ENCODE results near the gene RCOR2. TPM values are rescaled to one million over a fixed set of nuclear protein-coding genes. Genes with fewer than 3 reads are reported as not detected.

RCOR2 gene
- total RNA-seq, 1 experiment from 2014 or later = not detected

DNA sequence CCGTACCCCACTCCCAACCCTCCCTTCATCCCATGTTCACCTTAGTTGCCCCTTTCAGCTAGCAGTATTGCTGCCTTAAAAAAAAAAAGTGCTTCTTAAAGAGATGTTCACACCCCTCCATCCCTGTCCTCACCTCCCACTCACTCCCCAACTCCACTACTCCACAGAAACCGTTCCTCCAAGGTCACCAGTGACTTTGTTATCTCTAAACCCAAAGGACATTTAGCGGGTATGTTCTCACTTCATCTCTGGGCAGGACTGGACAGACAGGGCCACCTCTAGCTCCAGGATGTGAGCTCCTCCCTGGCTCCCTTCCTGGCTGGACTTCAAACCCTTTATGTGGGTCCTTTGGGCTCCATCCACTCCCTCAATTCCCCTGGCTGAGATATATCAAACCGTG is 6.4 kb upstream of the RCOR2 start:
- BruUV-seq (replicated peaks) = no TSS peak
- Mint-ChIP-seq H3K9me3 (ENCODE audit: unreplicated experiment) (no peaks in the 10 kb centered on the region), H3K27ac (ENCODE audit: low read depth, unreplicated experiment) (no peak overlapping the region), H3K4me1 (ENCODE audit: insufficient read depth, unreplicated experiment) (peaks cover 4% of the 10 kb centered on the region), H3K36me3 (ENCODE audit: insufficient read depth, unreplicated experiment) (no peaks in the 10 kb centered on the region), H3K27me3 (ENCODE audit: insufficient read depth, unreplicated experiment) (no peaks in the 10 kb centered on the region), H3K4me3 (ENCODE audit: unreplicated experiment) (no peak overlapping the region)
- intact Hi-C loops (cut with micrococcal nuclease) = no loop called here
- ChIA-PET POLR2A (no interaction called here), CTCF (no interaction called here)
- TF ChIP-seq, protein P1, sequence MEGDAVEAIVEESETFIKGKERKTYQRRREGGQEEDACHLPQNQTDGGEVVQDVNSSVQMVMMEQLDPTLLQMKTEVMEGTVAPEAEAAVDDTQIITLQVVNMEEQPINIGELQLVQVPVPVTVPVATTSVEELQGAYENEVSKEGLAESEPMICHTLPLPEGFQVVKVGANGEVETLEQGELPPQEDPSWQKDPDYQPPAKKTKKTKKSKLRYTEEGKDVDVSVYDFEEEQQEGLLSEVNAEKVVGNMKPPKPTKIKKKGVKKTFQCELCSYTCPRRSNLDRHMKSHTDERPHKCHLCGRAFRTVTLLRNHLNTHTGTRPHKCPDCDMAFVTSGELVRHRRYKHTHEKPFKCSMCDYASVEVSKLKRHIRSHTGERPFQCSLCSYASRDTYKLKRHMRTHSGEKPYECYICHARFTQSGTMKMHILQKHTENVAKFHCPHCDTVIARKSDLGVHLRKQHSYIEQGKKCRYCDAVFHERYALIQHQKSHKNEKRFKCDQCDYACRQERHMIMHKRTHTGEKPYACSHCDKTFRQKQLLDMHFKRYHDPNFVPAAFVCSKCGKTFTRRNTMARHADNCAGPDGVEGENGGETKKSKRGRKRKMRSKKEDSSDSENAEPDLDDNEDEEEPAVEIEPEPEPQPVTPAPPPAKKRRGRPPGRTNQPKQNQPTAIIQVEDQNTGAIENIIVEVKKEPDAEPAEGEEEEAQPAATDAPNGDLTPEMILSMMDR (IDR thresholded peaks at IDR 0.05; ENCODE audit: unreplicated experiment) = no peak
- DNase-seq (ENCODE audit: unreplicated experiment) = no peak

DNA sequence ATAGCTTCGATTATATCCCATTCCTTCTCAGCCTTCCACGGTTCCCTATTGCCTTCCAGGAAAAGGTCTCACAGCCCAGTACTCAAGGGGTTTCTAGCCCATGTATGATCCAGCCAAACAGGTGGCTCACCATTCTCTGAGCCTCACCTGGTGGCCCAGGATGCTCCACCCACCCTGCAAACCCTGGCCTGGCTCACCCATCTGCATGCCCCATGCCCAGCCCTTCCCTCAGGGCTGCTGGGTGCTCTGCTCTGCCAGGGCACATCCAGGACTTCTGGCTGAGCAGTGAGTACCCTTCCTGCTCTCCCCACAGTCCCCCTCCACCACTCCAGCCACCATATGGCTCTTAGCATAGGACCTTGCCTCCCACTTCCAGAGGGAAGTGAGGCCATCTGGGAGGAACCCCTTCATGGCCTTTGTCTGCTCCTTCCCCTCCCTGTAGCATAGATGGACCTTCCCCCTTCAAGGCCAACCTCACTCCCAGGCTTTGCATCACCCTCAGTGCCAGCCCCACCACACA is 5.8 kb upstream of the RCOR2 start:
- TF ChIP-seq, protein P1 (IDR thresholded peaks at IDR 0.05; ENCODE audit: unreplicated experiment) = no peak
- Mint-ChIP-seq H3K4me1 (ENCODE audit: insufficient read depth, unreplicated experiment) (peaks cover 6% of the 10 kb centered on the region), H3K9me3 (ENCODE audit: unreplicated experiment) (no peaks in the 10 kb centered on the region), H3K27me3 (ENCODE audit: insufficient read depth, unreplicated experiment) (no peaks in the 10 kb centered on the region), H3K36me3 (ENCODE audit: insufficient read depth, unreplicated experiment) (no peaks in the 10 kb centered on the region), H3K27ac (ENCODE audit: low read depth, unreplicated experiment) (no peak overlapping the region), H3K4me3 (ENCODE audit: unreplicated experiment) (no peak overlapping the region)
- ChIA-PET CTCF (no interaction called here), POLR2A (no interaction called here)
- no TSS peak for BruUV-seq (replicated peaks)
- intact Hi-C loops (cut with micrococcal nuclease) = no loop called here
- no peak for DNase-seq (ENCODE audit: unreplicated experiment)

DNA sequence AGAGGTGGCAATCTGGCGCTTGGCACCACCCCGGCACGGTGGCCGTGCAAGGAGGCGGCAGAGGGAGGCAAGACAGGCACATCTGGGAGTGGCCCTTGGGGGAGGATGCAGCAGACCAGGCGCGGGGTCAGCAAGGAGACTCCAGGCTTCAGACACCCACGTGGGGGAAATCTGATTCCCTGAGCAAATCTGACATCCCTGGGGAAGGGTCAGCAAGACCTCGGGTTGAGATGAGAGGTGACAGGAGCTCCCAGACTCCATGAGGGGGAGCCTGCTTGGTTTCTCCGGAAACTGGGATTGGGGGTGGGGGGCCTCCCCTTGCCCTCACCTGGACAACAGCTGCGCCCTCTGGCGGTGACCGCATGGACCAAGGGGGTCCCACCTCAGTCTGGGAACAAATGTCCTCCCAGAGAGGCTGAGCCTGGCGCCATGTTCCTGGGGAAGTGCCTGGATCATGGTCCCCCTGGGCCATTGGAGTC is 4.0 kb upstream of the RCOR2 start:
- POLR2A ChIA-PET = no interaction called here
- peaks cover 9% of the 10 kb centered on the region for H3K4me1 Mint-ChIP-seq (ENCODE audit: insufficient read depth, unreplicated experiment)
- TF ChIP-seq, protein P1 (IDR thresholded peaks at IDR 0.05; ENCODE audit: unreplicated experiment) = no peak
- no peak overlapping the region for H3K27ac Mint-ChIP-seq (ENCODE audit: low read depth, unreplicated experiment)
- no peak for DNase-seq (ENCODE audit: unreplicated experiment)
- intact Hi-C loops (cut with micrococcal nuclease) = no loop called here
- CTCF ChIA-PET = no interaction called here
- no TSS peak for BruUV-seq (replicated peaks)
- H3K27me3 Mint-ChIP-seq (ENCODE audit: insufficient read depth, unreplicated experiment) = no peaks in the 10 kb centered on the region
- H3K4me3 Mint-ChIP-seq (ENCODE audit: unreplicated experiment) = no peak overlapping the region
- no peaks in the 10 kb centered on the region for H3K36me3 Mint-ChIP-seq (ENCODE audit: insufficient read depth, unreplicated experiment)
- no peaks in the 10 kb centered on the region for H3K9me3 Mint-ChIP-seq (ENCODE audit: unreplicated experiment)

DNA sequence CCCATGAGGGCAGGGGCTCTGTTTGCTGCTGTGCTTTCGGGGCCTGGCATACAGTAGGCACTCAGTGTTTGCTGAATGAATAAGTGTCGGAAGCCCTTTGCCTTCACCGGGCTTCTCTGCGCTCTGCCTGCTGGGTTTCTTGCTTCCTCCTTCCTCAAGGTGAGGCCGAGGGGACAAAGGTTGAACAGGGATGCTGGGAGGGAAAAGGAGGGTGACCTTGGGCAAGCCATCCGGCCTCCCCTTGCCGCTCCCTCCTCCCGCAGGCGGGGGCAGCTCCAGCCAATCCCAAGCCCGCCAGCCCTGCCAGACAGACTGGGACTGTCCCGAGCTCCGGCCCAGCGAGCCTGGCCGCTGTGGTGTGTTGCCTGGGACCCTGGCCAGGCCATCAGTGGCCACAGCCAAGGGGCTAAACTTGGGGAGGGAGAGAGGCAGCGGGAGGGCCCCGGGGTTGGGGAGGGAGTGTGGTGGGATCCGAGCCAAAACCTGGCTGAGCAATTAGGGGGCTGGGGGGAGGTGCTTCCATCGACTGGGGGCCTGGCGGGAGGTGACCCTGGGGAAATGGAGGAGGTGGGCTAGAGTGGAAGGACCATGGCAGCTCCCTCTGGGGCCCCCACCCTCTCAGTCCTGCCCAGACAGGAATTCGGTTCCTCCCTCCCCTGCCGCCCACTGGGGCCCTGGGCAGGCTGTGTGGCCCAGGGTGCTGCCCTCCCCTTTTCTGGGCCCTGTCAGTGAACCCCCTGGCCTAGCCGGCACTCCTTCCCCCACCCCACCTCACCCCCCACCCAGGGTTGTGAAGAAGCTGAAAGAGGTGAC is 3.4 kb upstream of the RCOR2 start:
- Mint-ChIP-seq H3K9me3 (ENCODE audit: unreplicated experiment) (no peaks in the 10 kb centered on the region), H3K4me1 (ENCODE audit: insufficient read depth, unreplicated experiment) (peaks cover 9% of the 10 kb centered on the region), H3K36me3 (ENCODE audit: insufficient read depth, unreplicated experiment) (no peaks in the 10 kb centered on the region), H3K27ac (ENCODE audit: low read depth, unreplicated experiment) (no peak overlapping the region), H3K4me3 (ENCODE audit: unreplicated experiment) (no peak overlapping the region), H3K27me3 (ENCODE audit: insufficient read depth, unreplicated experiment) (no peaks in the 10 kb centered on the region)
- ChIA-PET POLR2A (no interaction called here), CTCF (no interaction called here)
- no peak for DNase-seq (ENCODE audit: unreplicated experiment)
- no TSS peak for BruUV-seq (replicated peaks)
- intact Hi-C loops (cut with micrococcal nuclease) = no loop called here
- TF ChIP-seq, protein P1 (IDR thresholded peaks at IDR 0.05; ENCODE audit: unreplicated experiment) = no peak
